VCaP (cell line): ENCODE data around the gene RAB9B.

Source experiments
- H3K27ac ChIP-seq: fragments of 450-650 bp; 2 replicates; pipeline ENCODE4 v1.5.1; 2017
- CTCF ChIP-seq: fragments of 450-650 bp; conservative IDR thresholded peaks from 2 replicates; pipeline ENCODE4 v1.5.1; 2017; ENCODE audit warnings: mild to moderate bottlenecking, moderate library complexity

The RAB9B gene

GRCh38 chrX:103806862-103807474 is 25.1 kb downstream of the RAB9B start:
- TF ChIP-seq CTCF: no peak
- no peak overlapping the region for H3K27ac ChIP-seq

- no peak for TF ChIP-seq CTCF
- no peak overlapping the region for H3K27ac ChIP-seq
Observed at GRCh38 chrX:103805860-103806259, 26.2 kb downstream of the RAB9B start.

- no peak overlapping the region for H3K27ac ChIP-seq
- TF ChIP-seq CTCF: no peak
Observed at GRCh38 chrX:103800318-103800717, 31.7 kb downstream of the RAB9B start.

- no peak for TF ChIP-seq CTCF
- no peak overlapping the region for H3K27ac ChIP-seq
Observed at GRCh38 chrX:103797691-103798090, 34.4 kb downstream of the RAB9B start.

GRCh38 chrX:103794119-103794518 is 37.9 kb downstream of the RAB9B start:
- TF ChIP-seq CTCF: no peak
- H3K27ac ChIP-seq: no peak overlapping the region

GRCh38 chrX:103793545-103793940 is 38.5 kb downstream of the RAB9B start:
- H3K27ac ChIP-seq: no peak overlapping the region
- no peak for TF ChIP-seq CTCF

- TF ChIP-seq CTCF: no peak
- H3K27ac ChIP-seq: no peak overlapping the region
Observed at GRCh38 chrX:103792916-103793544, 39.0 kb downstream of the RAB9B start.
